HEK293T (cell line): ENCODE data around the gene RORB.

Experiments
- ARNT ChIP-seq: fragments of 450-650 bp; IDR thresholded peaks from 2 replicates; pipeline ENCODE4 v1.6.1; 2017; ENCODE audit warnings: mild to moderate bottlenecking
- BHLHE40 ChIP-seq: fragments of 450-650 bp; IDR thresholded peaks from 2 replicates; pipeline ENCODE4 v1.6.1; 2016; ENCODE audit warnings: mild to moderate bottlenecking, moderate library complexity, borderline replicate concordance
- CTBP1 ChIP-seq: fragments of 450-650 bp; IDR thresholded peaks from 2 replicates; pipeline ENCODE4 v1.6.1; 2016; ENCODE audit warnings: borderline replicate concordance
- ELF4 ChIP-seq: fragments of 450-650 bp; IDR thresholded peaks from 2 replicates; pipeline ENCODE4 v1.6.1; 2017; ENCODE audit warnings: antibody characterized with exemption
- FOXK2 ChIP-seq: fragments of 450-650 bp; IDR thresholded peaks from 2 replicates; pipeline ENCODE4 v1.6.1; 2016; ENCODE audit warnings: mild to moderate bottlenecking
- FOXM1 ChIP-seq: fragments of 450-650 bp; IDR thresholded peaks from 2 replicates; pipeline ENCODE4 v1.6.1; 2017; ENCODE audit warnings: mild to moderate bottlenecking, borderline replicate concordance
- HDGF ChIP-seq: fragments of 450-650 bp; IDR thresholded peaks from 2 replicates; pipeline ENCODE4 v1.6.1; 2017; ENCODE audit warnings: antibody characterized with exemption, borderline replicate concordance
- LEF1 ChIP-seq: fragments of 450-650 bp; IDR thresholded peaks from 2 replicates; pipeline ENCODE4 v1.6.1; 2017; ENCODE audit warnings: mild to moderate bottlenecking, borderline replicate concordance
- SP1 ChIP-seq: fragments of 450-650 bp; IDR thresholded peaks from 2 replicates; pipeline ENCODE4 v1.6.1; 2017
- TARDBP ChIP-seq: fragments of 450-650 bp; IDR thresholded peaks from 2 replicates; pipeline ENCODE4 v1.6.1; 2016
- ZNF384 ChIP-seq: fragments of 450-650 bp; IDR thresholded peaks from 2 replicates; pipeline ENCODE4 v1.6.1; 2016
- TF ChIP-seq, protein P1 (sequence below): fragments of 450-650 bp; IDR thresholded peaks from 2 replicates; pipeline ENCODE4 v1.6.1; 2016

DNA sequence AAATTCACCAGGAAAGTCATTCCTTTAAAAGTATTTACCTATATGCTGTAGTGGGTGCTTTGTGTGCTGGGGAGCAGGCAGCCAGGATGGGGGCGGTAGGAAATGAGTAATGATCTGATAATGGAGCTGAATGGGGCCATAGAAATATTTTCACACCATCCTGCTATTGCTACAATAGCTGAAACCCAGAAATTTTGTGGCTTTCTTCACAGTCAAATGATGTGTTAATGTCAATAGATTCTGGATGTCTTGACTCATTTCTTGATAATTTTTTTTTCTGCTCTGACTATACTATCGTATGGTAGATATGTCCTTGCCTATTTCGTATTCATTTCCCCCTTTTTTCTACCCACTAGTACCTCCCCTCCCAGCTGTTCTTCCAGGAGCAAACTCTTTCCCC, 59.5 kb downstream of the RORB start:
- TF ChIP-seq ZNF384 = no peak
- no peak for TF ChIP-seq CTBP1
- no peak for TF ChIP-seq SP1
- no peak for TF ChIP-seq BHLHE40
- no peak for TF ChIP-seq ARNT
- TF ChIP-seq HDGF = no peak
- no peak for TF ChIP-seq FOXM1
- no peak for TF ChIP-seq LEF1
- no peak for TF ChIP-seq TARDBP
- no peak for TF ChIP-seq ELF4
- TF ChIP-seq FOXK2 = no peak
- TF ChIP-seq, protein P1, sequence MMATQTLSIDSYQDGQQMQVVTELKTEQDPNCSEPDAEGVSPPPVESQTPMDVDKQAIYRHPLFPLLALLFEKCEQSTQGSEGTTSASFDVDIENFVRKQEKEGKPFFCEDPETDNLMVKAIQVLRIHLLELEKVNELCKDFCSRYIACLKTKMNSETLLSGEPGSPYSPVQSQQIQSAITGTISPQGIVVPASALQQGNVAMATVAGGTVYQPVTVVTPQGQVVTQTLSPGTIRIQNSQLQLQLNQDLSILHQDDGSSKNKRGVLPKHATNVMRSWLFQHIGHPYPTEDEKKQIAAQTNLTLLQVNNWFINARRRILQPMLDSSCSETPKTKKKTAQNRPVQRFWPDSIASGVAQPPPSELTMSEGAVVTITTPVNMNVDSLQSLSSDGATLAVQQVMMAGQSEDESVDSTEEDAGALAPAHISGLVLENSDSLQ = no peak
